ENCODE measurements around the gene PPM1D. TPM values are rescaled to one million over a fixed set of nuclear protein-coding genes. Genes with fewer than 3 reads are reported as not detected.

The PPM1D gene
- total and polyA plus RNA-seq, 2 of the 13 experiments (the other 11 are each of a cell fraction or from before 2014, with no cell fraction given) = 8.0 to 26.2 TPM

GRCh38 chr17:60586288-60586974 is 13.6 kb upstream of the PPM1D start (continued):
- TF ChIP-seq ARID4A (CRISPR knock-in tag; IDR thresholded peaks at IDR 0.05; ENCODE audit: borderline replicate concordance) (no peak), LRRFIP1 (CRISPR knock-in tag; conservative IDR thresholded peaks at IDR 0.05) (no peak), ZNF792 (CRISPR knock-in tag; IDR thresholded peaks at IDR 0.05) (no peak), RBM39 (IDR thresholded peaks at IDR 0.05; ENCODE audit: low read depth, low read length, poor library complexity, severe bottlenecking) (no peak), KDM3A (CRISPR knock-in tag; IDR thresholded peaks at IDR 0.05; ENCODE audit: low read depth) (no peak), ZBTB38 (CRISPR knock-in tag; IDR thresholded peaks at IDR 0.05) (no peak), NONO (IDR thresholded peaks at IDR 0.05) (no peak), NONO (CRISPR knock-in tag; conservative IDR thresholded peaks at IDR 0.05) (no peak), TEF (CRISPR knock-in tag; IDR thresholded peaks at IDR 0.05) (no peak), ZNF160 (CRISPR knock-in tag; IDR thresholded peaks at IDR 0.05) (no peak), SAP130 (CRISPR knock-in tag; IDR thresholded peaks at IDR 0.05; ENCODE audit: low read depth) (peak; percentile 46), CREBL2 (CRISPR knock-in tag; IDR thresholded peaks at IDR 0.05; ENCODE audit: borderline replicate concordance) (no peak), LCORL (IDR thresholded peaks at IDR 0.05) (no peak), LCORL (CRISPR knock-in tag; IDR thresholded peaks at IDR 0.05) (no peak), NFIC (IDR thresholded peaks at IDR 0.05; ENCODE audit: low read length) (no peak), ZBTB49 (CRISPR knock-in tag; IDR thresholded peaks at IDR 0.05; ENCODE audit: borderline replicate concordance) (no peak), IRF1 (CRISPR knock-in tag; IDR thresholded peaks at IDR 0.05; ENCODE audit: low read depth) (no peak), SRSF1 (optimal IDR thresholded peaks at IDR 0.05; ENCODE audit: low read depth, low read length) (no peak), KDM1A (CRISPR knock-in tag; IDR thresholded peaks at IDR 0.05) (no peak), KAT2B (IDR thresholded peaks at IDR 0.05; ENCODE audit: borderline replicate concordance, low read depth, low read length) (no peak)

All from HepG2 (cell line).